IPS-NIHi11 (cell line): ENCODE measurements around the gene RHOT1.
"Not testable (repeated sequence)": the region's sequence is repeated elsewhere in the genome, so short reads cannot be mapped to it uniquely, and the experiment has no call there.

Source experiments
- DNase-seq: peaks from one replicate; pipeline ENCODE4 v3.0.0; 2012; ENCODE audit warnings: mixed read lengths, low spot score

The RHOT1 gene

DNA sequence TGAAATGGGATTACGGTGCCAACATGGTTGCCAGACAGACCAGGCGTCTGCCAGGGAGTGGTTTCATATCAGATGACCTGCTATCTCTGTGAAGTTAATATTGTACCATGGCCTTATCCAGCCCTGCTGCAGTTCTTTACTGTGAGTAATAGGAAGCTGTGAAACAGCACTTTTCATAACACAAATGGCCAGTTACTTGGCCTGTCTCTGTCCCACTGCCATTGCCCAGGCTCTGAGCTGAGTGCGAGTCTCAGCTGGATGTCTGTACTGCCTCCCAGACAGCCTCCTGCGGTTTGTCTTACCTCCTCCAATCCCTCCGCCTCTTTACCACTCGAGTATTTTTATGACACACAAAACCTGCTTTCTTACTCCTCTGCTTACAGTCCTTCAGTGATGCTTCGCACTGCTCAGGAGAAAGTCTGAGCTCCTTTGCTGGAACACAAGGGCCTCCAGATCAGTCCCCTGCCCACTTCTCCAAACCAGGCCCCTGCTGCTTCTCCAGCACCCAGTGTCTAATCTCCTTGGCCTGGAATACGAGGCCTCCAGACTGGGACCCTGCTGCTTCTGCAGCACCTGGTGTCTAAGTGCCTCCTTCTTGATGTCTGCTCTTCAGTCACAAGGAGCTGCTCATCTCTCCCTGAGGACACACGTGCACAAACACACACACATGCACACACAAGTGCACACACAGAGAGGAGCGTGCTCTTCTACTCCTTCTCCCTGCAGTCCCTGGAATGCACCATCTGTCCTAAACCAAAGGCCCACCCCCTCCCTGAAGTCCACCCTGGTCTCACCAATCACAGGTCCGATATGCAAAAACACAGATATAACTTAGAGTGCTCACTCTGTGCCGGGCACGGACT is 17.1 kb upstream of the RHOT1 start:
- DNase-seq = no peak

- no peak for DNase-seq
These were observed 16.5 kb upstream of the RHOT1 start for GRCh38 chr17:32125848-32126153.

GRCh38 chr17:32126325-32126724 is 16.0 kb upstream of the RHOT1 start:
- DNase-seq = no peak

DNA sequence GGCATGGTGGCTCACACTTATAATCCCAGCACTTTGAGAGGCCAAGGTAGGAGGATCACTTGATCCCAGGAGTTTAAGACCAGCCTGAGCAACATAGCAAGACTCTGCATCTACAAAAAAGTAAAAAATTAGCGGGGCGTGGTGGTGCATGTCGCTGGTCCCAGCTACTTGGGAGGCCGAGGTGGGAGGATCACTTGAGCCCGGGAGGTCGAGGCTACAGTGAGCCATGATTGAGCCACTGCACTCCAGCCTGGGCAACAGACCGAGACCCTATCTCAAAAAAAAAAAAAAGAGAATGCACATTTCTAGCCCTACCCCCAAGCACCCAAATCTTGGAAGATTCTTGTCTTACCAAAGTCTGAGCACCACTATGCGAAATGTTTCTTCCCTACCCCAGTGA is 15.6 kb upstream of the RHOT1 start:
- no peak for DNase-seq

DNA sequence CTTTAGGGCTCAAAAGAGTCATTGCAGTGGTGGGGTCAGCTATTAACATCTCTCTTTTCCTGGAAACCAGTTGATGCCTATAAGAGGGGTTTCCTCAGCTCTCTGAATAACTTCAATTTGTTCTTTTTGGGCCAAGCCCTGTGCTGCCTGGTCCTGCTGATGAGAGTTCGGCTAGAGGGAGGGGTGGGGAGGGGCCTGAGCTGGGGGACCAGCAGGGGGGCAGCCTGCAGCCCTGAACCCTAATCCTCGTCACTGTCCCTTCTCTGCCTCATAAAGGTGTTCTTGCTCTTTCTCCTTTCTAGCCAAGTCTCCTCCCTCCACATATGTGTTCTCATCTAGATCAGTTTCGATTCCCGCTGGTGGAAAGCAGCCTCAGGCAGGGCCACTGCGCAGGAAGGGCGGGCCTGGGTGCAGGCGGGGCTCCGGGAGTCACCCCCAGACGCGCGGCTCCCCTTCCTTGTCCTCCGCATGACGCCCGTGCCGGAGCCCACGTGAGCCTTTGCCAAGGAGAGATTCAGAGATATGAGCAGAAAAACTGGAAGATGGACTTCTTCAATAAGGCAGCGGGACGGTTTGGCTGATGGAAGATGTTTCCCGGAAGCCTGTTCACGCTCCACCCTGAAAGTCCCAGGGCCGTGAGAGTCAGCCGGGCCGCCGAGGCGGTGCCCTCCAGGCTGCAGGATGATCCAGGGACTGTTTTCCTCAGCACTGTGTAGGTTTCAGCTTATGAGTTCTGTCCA is 15.0 kb upstream of the RHOT1 start:
- peak; percentile 69 for DNase-seq

GRCh38 chr17:32128470-32128869 is 13.8 kb upstream of the RHOT1 start:
- DNase-seq = not testable (repeated sequence)

DNA sequence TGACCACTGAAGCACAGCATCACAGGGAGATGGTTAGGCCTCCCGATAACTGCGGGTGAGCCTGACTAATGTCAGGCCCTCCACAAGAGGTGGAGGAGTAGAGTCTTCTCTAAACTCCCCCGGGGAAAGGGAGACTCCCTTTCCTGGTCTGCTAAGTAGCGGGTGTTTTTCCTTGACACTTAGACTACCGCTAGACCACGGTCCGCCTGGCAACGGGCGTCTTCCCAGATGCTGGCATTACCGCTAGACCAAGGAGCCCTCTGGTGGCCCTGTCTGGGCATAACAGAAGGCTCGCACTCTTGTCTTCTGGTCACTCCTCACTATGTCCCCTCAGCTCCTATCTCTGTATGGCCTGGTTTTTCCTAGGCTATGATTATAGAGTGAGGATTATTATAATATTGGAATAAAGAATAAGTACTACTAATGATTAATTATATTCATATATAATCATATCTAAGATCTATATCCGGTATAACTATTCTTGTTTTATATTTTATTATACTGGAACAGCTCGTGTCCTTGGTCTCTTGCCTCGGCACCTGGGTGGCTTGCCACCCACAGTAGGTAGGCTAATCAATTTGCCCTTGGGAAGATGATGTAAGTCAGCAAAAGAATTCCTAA is 6.7 kb upstream of the RHOT1 start:
- DNase-seq = not testable (repeated sequence)

GRCh38 chr17:32136856-32137255 is 5.4 kb upstream of the RHOT1 start:
- no peak for DNase-seq

DNA sequence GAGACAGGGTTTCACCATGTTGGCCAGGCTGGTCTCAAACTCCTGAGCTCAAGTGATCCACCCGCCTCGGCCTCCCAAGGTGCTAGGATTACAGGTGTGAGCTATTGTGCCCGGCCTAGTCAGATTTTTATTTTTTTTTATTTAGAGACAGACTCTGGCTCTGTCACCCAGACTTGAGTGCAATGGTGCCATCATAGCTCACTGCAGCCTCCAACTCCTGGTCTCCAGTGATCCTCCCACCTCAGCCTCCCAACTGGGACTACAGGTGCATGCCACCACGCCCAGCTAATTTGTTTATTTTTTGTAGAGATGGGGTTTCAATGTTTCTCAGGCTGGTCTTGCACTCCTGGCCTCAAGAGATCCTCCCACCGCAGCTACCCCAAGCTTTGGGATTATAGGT is 2.8 kb upstream of the RHOT1 start:
- DNase-seq = not testable (repeated sequence)

- DNase-seq = no peak
These were observed 1.0 kb upstream of the RHOT1 start for GRCh38 chr17:32141258-32141657.

DNA sequence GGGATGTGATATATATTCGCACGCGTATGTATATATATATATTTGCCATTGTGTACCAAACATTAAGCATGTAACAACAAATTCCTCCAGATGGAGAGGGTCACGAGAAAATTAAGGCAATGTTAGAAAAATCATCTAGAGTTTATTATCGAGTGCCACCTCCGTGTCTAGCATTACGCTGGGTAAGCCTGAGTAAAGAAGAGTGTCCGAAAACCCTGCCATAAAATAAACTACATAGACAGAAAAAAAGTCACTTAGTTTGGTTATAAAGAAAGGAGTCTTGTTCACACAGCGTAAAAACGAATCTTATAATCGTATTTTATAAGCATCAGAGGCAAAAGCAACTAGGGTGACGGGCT is 644 bp upstream of the RHOT1 start:
- no peak for DNase-seq

GRCh38 chr17:32142857-32143526 is 690 bp downstream of the RHOT1 start:
- DNase-seq = peak; percentile 79

DNA sequence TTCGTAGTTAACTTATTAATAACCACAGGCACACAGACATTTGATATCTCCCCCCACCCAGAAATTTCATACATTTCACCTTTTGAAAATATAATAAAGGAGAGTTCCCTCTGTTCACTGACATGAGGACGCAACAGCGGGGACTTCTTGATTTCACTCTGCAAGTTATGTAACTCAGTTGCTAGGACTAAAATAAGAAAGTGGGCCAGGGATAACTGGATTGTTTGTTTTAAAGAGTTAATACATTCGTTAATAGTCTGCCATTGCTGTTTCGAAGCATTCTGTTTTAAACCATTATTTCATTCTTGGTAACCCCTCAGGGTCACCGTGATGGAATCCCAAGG is 1.2 kb downstream of the RHOT1 start:
- no peak for DNase-seq

GRCh38 chr17:32144442-32144841 is 2.1 kb downstream of the RHOT1 start:
- not testable (repeated sequence) for DNase-seq

- no peak for DNase-seq
These were observed 6.0 kb downstream of the RHOT1 start for GRCh38 chr17:32148351-32148750.

GRCh38 chr17:32150358-32150757 is 8.1 kb downstream of the RHOT1 start:
- no peak for DNase-seq

- DNase-seq = no peak
These were observed 9.8 kb downstream of the RHOT1 start for GRCh38 chr17:32152130-32152529.

DNA sequence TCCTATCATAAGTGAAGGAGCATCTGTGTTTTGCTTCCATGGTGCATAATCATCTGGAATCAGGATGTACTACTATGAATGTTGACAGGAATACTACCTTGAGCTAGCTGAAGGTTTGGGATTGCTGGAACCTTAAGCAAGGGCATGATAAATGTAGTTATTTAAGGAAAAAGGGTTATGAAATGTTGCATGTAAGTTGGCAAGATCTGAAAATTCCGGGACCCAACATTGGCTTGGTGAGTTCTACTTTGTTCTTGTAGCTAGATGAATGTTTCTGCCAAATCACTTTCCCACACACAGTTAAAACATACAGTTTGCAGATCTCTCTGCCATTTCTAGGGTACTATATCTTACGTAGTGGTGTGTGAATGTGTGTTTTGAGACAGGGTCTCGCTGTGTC is 13.6 kb downstream of the RHOT1 start:
- DNase-seq = no peak

- no peak for DNase-seq
These were observed 14.4 kb downstream of the RHOT1 start for GRCh38 chr17:32156656-32157055.

- DNase-seq = no peak
These were observed 14.9 kb downstream of the RHOT1 start for GRCh38 chr17:32157225-32157624.

- DNase-seq = no peak
These were observed 16.7 kb downstream of the RHOT1 start for GRCh38 chr17:32158870-32159585.
